A549 treated with AZD2906 at 1 μM for 4 hours (cell line): ENCODE results near the gene MAN1A1. TPM values are rescaled to one million over a fixed set of nuclear protein-coding genes. Genes with fewer than 3 reads are reported as not detected.

Experiments used
- total RNA-seq: library from RNA; stranded (reverse); fragments of 200-300 nt; extraction: Qiagen RNA extraction; gene quantifications from 5 replicates; pipeline ENCODE4 v1.2.3, GENCODE V29; 2022

MAN1A1 gene
- 0.02 to 0.06 TPM (median 0.05 TPM) in 5 replicates for total RNA-seq

DNA sequence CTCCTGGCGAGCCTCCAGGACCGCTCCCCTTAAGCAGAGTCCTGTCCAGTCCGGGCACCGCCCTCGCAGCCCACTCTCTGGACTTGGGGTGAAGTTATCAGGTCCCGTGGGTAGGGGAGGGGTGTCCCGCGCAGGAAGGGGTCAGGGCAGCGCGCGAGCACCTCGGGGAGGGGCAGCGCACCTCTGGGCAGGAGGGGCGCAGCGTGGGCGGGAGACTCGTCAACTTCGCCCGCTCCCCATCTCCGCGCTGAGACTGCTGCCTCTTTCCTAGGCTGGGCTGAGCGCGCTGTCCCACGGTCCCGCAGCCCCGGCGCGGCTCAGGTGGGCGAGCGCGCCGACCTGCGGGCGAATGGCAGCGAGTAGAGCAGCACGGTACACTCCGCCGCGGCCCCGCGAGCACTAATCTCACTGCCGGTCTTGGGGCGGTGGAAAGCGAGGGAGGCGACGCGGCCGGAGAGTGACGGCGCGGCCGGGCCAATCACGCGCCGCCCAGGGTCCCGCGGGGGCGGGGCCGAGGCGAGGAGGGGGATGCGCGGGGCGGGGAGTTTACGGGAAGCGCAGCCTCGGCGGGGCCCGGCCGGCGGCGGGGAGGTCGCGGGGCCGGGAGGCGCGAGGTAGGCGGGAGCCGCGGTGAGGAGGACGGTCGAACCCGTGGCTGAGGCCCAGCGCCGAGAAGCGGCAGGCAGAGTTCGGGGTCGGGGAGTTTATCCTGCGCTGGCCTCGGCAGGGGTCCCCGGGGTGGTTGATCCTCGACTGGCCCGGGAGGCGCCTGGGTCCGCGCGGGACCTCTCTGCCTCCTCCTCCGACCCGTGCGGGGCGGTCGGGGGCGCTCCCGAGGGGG is at the start of gene MAN1A1:
Gene MAN1A1, minus strand, starts transcription at position 401 of the 841 bp plus-strand sequence. CDS start 696 bp downstream, outside the sequence.

